Kidney epithelial cell (primary cell): ENCODE measurements around the gene SLC41A1. TPM values are rescaled to one million over a fixed set of nuclear protein-coding genes. Genes with fewer than 3 reads are reported as not detected.

Experiments used
- DNase-seq: peaks from one replicate; pipeline ENCODE4 v3.0.0-alpha.2; 2010; ENCODE audit warnings: low read depth
- H3K27me3 ChIP-seq: 2 replicates; pipeline ENCODE4 v1.6.0; 2011; ENCODE audit warnings: low read length; ENCODE audit not compliant: control insufficient read depth, insufficient read depth
- H3K36me3 ChIP-seq: 2 replicates; pipeline ENCODE4 v1.5.1; 2011; ENCODE audit warnings: low read length; ENCODE audit not compliant: control insufficient read depth, insufficient read depth
- H3K4me3 ChIP-seq: 2 replicates; pipeline ENCODE4 v1.5.1; 2011; ENCODE audit warnings: low read depth, mild to moderate bottlenecking, control low read depth, low read length
- CTCF ChIP-seq: IDR thresholded peaks from 2 replicates; pipeline ENCODE4 v1.5.1; 2011; ENCODE audit warnings: mild to moderate bottlenecking, moderate library complexity, low read length, control low read depth, inconsistent platforms; ENCODE audit not compliant: insufficient read depth, poor library complexity, severe bottlenecking
- total RNA-seq: library from RNA; depleted of rRNA; stranded (reverse); fragments of >200 nt; gene quantifications from 2 replicates; pipeline ENCODE4 v1.2.3, GENCODE V29; 2015

SLC41A1 gene
- total RNA-seq, 1 donor from 2014 or later, result 20.9 TPM

- no peak for TF ChIP-seq CTCF
- DNase-seq, result no peak
- Histone ChIP-seq H3K27me3 (no peaks in the 10 kb centered on the region), H3K4me3 (peak overlapping the region; percentile 87), H3K36me3 (no peaks in the 10 kb centered on the region)
Observed at GRCh38 chr1:205812271-205812877, 624 bp downstream of the SLC41A1 start.

GRCh38 chr1:205811660-205812059, 1.3 kb downstream of the SLC41A1 start:
- TF ChIP-seq CTCF, result no peak
- Histone ChIP-seq H3K27me3 (no peaks in the 10 kb centered on the region), H3K4me3 (no peak overlapping the region), H3K36me3 (no peaks in the 10 kb centered on the region)
- DNase-seq, result no peak

- peak; percentile 17 for TF ChIP-seq CTCF
- H3K4me3 ChIP-seq, result no peak overlapping the region
- H3K36me3 ChIP-seq, result no peaks in the 10 kb centered on the region
- H3K27me3 ChIP-seq, result no peaks in the 10 kb centered on the region
- no peak for DNase-seq
Observed at GRCh38 chr1:205810448-205811157, 2.4 kb downstream of the SLC41A1 start.

GRCh38 chr1:205809942-205810345, 3.1 kb downstream of the SLC41A1 start:
- Histone ChIP-seq H3K27me3 (no peaks in the 10 kb centered on the region), H3K36me3 (no peaks in the 10 kb centered on the region), H3K4me3 (no peak overlapping the region)
- no peak for DNase-seq
- TF ChIP-seq CTCF, result no peak

GRCh38 chr1:205809469-205809868, 3.5 kb downstream of the SLC41A1 start:
- no peaks in the 10 kb centered on the region for H3K36me3 ChIP-seq
- H3K27me3 ChIP-seq, result no peaks in the 10 kb centered on the region
- TF ChIP-seq CTCF, result no peak
- DNase-seq, result no peak
- H3K4me3 ChIP-seq, result no peak overlapping the region
